HG03175 (cell line): ENCODE data around the gene EPS8L3.
"Not testable (repeated sequence)": the region's sequence is repeated elsewhere in the genome, so short reads cannot be mapped to it uniquely, and the experiment has no call there.

Experiments used
- ATAC-seq: cut with Tn5 transposase; IDR thresholded peaks from one replicate; pipeline ENCODE4 v1.9.1; 2021; ENCODE audit warnings: mild to moderate bottlenecking, moderate library complexity; ENCODE audit not compliant: unreplicated experiment

The EPS8L3 gene

GRCh38 chr1:109782514-109782913 lies 18.8 kb upstream of the EPS8L3 start:
- ATAC-seq = no peak

- ATAC-seq = no peak
Measured at GRCh38 chr1:109781806-109782205, 18.1 kb upstream of the EPS8L3 start.

GRCh38 chr1:109780982-109781381 lies 17.3 kb upstream of the EPS8L3 start:
- no peak for ATAC-seq

- ATAC-seq = no peak
Measured at GRCh38 chr1:109777980-109778625, 14.4 kb upstream of the EPS8L3 start.

- no peak for ATAC-seq
Measured at GRCh38 chr1:109777436-109777835, 13.7 kb upstream of the EPS8L3 start.

GRCh38 chr1:109776911-109777310 lies 13.2 kb upstream of the EPS8L3 start:
- no peak for ATAC-seq

- ATAC-seq = no peak
Measured at GRCh38 chr1:109776206-109776835, 12.6 kb upstream of the EPS8L3 start.

- ATAC-seq = no peak
Measured at GRCh38 chr1:109775398-109775797, 11.7 kb upstream of the EPS8L3 start.

GRCh38 chr1:109773900-109774485 lies 10.3 kb upstream of the EPS8L3 start:
- ATAC-seq = no peak

- ATAC-seq = no peak
Measured at GRCh38 chr1:109773203-109773899, 9.6 kb upstream of the EPS8L3 start.

- no peak for ATAC-seq
Measured at GRCh38 chr1:109772658-109773202, 9.0 kb upstream of the EPS8L3 start.

GRCh38 chr1:109771712-109772657 lies 8.3 kb upstream of the EPS8L3 start:
- no peak for ATAC-seq

GRCh38 chr1:109770331-109771095 lies 6.8 kb upstream of the EPS8L3 start:
- ATAC-seq = no peak

- ATAC-seq = no peak
Measured at GRCh38 chr1:109769330-109770078, 5.8 kb upstream of the EPS8L3 start.

- no peak for ATAC-seq
Measured at GRCh38 chr1:109768820-109769219, 5.1 kb upstream of the EPS8L3 start.

GRCh38 chr1:109768335-109768650 lies 4.6 kb upstream of the EPS8L3 start:
- ATAC-seq = no peak

GRCh38 chr1:109767637-109768334 lies 4.1 kb upstream of the EPS8L3 start:
- no peak for ATAC-seq

- ATAC-seq = not testable (repeated sequence)
Measured at GRCh38 chr1:109766991-109767636, 3.4 kb upstream of the EPS8L3 start.
